Lung microvascular endothelial cell (primary cell): ENCODE measurements around the gene TACC2. TPM values are rescaled to one million over a fixed set of nuclear protein-coding genes. Genes with fewer than 3 reads are reported as not detected.

Experiments used
- DNase-seq, 2 donors: peaks; one replicate each; pipeline versions ENCODE4 v3.0.0 to v3.0.0-alpha.2; 2010; ENCODE audit warnings: low read depth in 2 of 2
- total RNA-seq: library from RNA; depleted of rRNA; stranded (reverse); fragments of >200 nt; gene quantifications from 2 replicates; pipeline ENCODE4 v1.2.1, GENCODE V29; 2014

Gene TACC2
- total RNA-seq, 1 donor from 2014 or later = 0.60 TPM

DNA sequence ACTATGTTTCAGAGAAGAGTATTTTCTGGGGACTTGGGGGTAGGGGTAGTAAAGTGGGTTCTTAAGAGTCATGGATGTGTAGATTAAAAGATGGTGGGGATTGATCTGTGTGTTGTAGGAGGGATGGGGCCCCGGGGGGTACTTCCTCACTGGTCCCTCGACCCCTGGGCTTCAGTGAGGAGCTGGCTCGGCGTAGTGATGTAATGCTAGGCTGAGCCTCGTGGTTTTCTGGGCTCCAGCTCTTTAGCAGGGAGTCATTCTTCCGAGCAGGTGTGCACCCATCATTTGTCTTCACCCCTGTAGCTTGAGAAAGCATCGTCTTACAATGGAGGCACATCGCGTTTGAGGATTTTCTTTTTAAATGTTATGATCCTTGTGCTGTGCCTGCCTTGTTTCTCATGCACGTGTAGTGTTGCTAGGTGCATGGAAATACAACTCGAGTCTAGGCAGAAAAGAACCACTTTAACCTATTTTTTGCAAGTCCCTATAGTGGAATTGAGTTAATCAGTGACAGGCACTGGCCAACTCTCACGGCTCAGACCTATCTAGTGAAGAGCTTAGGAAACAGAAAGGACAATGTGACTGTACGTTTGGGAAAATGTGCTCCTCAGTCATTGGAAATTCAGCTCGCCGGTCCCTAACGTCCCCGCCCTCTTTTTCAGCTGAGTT lies 176.0 kb downstream of the TACC2 start:
- no peak for DNase-seq

DNA sequence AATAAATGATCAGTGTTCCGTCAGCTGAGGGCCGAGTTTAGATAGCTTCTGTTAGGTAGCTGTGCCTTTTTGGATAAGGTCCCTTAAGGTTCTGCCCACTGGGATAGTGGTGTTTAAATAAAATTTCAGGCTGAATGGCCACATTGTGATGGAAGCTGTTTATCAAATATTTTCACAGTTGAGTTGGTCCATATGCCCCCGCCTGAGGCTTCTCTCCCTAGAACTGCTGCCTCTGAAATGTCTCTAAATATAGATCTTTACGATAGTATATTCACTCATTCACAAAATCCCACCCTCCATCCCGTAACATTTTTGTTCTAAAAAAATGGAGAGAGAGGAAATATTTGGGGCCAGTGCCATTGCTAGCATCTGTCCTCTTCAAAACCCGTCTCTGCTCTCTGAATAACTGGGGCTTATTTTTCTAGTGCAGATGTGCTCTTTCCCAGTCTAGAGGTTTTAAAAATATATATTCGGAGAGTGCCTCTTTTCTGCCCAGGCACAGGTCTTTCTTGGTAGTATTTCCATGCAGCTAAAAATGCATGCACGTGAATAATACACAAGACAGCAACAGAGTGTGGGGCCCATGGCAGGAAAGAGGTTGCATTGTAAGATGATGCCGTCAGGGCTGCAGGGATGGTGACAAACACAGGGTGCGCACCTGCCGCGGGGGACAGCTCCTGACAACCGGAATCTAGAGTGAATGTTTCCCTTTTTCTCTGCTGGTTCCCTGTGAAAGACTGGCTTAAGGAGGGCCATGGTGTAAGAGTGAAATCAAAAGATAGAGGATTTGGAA lies 176.7 kb downstream of the TACC2 start:
- no peak for DNase-seq

DNA sequence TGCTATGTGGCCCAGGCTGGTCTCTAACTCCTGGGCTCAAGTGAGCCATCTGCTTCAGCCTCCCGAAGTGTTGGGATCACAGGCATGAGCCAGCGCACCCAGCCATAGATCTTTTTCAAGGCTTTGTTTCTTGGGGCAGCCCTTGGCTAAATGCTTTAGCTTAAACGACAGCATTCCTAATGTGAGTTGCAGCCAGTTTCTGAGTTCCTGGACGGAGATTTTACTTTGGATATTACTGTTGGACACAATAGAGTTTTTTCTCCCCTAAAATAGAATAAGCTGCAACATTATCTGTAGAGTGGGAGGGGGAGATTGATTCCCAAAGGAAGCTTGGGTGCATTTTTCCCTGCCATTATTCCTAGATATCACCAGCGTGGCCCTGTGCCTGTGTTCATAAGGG lies 179.1 kb downstream of the TACC2 start:
- DNase-seq = no peak

DNA sequence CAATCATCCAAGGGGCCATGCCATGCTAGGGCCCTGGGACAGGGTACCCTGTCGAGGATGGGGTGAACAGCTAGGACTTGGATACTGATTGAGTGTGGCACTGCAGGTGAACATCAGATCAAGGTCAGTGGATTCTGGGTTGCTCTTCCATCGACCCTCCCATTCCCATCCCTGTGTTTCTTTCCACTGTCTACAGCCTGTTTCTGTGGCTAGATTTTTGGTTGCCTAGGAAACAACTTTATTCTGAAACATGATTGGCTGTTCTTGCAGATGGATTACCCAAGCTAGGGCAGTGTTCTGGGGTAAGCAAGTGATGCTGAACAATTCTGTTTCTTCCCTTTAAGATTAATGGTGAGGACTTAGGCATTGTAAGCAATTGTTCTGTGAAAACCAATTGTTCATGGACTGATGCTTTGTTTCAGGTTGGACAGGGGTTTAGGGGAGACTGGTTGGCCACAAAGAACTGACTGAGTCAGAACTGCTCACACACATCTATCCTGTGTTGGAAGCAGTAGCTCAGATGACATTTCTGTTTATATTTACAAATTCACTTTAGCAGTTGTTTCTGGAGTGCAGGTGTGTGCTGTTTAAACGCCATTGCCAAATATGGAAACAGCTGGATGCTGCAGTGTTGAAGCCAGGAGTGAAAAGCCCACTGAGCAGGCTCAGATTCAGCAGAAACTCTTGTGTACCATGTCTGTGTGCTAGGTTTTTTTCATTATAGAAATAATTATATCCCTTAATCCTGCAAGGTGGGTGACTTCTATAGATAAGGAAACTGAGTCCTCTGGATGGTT lies 179.8 kb downstream of the TACC2 start:
- peak in 1 of 2 donors; percentile 19 for DNase-seq

DNA sequence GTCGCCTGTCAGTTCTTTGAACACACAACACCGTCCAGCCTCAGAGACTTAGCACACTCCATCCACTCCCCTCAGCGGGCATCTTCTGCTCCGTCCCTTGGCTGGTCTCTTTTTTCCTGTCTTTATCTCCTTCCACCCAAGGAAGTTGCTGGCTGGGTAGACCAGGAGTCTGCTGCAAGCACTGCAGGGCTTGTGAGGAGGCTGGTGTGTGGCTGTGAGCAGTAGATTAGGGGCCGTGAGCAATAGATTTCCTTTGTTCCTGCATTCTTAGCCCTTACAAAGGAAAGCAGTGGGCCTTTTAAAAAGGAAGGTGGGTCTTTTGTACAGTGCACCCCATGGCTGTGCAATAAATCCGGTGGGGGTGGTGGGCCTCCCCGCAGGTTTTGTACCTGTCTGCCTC lies 181.8 kb downstream of the TACC2 start:
- no peak for DNase-seq

DNA sequence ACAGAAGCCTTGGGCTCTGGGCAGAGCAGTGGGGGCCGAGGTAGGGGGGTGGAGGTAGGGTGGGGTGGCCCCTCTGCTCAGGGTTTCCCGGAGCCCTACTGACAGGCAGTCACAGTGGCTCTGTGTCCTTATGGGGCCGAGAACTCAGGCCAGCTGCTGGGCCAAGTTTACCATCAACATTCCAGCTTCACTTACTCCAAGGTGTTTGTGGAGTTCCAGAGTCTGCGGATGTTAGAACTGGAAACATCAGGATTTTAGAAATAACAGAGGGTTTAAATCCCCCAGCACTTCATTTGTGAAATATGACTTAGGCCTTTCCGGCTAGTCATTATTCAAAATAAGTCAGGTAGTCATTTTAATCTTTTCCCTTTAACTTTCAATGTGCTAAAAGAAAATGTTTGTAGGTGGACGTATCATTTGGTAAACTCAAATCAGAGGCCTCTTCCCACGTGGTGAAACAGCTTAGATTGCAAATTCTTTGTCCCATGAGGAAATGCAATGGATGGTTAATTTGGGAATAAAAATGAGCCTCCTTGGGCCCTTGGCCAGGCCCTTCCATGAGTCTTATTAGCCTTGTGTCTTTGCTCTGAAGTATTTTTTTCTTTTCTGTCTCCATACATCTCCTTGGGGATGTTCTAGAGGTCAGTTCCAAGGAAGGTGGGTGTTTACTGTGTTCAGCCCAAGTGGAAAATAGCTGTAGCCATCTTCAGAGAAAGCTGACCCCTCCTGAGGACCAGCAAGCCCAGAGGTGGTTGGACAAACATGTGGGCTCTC lies 182.5 kb downstream of the TACC2 start:
- DNase-seq = no peak

DNA sequence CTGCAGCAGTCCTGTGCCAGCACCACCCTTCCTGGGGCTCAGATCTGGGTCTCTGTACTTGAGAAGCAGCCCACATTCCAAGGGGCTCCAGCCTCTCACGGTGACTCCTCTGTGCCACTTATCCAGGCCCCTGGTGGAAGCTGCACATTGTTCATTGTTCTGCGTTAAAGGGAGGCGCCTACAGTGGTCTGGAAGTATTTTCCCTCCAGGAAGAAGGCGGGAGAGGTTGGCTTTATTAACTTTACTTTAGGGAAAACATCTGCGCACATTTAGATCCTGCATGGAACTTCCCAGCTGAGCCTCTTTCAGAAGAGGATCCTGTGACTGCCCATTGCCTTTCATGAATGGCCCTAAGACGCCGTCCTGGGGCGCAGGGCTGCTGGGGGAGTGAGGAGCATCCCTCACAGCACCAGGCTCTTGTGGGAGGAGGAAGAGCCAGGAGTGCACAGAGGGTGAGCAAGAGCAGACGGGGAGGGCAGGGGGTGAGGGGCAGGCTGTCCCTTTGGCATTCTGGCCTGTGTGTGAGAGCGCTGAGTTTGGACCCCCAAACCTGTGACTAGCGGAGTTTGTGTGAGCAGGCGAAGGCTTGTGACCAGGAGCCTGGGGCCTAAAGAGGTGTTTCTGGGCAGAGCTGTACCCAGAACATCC lies 183.5 kb downstream of the TACC2 start:
- DNase-seq = peak in 1 of 2 donors; percentile 28

DNA sequence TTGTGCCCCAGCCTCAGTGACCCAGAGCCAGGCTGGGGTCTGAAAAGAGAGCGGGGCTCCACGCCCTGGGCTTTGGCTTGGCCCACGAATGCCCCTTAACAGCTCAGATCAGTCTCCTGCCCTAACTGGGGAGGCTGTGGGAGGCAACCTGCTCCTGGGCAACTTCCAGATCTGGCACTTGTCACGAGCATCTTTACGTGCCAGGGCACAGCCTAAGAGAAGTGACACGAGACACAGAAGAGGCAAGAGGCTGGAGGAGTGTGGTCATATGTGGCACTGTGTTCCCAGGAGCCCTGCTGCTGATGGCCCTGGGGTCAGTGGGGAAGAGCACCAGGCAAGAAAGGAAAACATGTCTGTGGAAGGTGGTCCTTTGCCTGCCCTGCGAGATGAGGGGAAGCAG lies 184.4 kb downstream of the TACC2 start:
- no peak for DNase-seq

DNA sequence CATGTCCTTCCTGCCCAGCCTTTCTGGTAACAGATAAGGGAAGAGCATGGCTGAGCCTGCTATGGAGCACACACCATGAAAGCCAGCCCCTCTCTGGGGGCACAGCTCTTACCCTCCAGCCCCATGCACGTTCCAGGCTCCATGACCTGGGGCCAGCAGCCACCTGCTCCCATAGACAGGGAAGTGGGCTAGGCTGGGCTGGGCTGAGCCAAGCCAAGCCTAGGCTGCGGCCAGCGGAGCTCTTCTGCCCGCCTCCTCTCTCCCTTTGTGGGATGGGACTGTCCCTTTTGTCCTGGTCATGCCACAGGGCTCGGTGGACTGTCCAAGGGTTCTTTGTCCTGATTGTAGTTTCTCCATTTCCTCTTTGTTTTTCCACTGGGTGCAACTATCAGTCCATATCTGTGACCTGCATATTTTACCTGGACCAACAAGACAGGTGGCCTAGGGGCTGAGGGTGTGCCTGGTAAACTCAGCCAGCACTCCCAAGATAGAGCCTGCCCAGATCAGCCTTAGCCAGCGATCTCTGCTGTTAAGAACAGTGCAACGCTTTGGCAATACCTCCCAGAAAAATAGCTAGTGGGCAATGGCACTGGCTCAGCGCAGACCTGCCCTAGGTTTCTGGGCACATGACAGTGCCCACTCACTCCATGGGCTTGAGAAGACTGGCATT lies 184.9 kb downstream of the TACC2 start:
- no peak for DNase-seq

DNA sequence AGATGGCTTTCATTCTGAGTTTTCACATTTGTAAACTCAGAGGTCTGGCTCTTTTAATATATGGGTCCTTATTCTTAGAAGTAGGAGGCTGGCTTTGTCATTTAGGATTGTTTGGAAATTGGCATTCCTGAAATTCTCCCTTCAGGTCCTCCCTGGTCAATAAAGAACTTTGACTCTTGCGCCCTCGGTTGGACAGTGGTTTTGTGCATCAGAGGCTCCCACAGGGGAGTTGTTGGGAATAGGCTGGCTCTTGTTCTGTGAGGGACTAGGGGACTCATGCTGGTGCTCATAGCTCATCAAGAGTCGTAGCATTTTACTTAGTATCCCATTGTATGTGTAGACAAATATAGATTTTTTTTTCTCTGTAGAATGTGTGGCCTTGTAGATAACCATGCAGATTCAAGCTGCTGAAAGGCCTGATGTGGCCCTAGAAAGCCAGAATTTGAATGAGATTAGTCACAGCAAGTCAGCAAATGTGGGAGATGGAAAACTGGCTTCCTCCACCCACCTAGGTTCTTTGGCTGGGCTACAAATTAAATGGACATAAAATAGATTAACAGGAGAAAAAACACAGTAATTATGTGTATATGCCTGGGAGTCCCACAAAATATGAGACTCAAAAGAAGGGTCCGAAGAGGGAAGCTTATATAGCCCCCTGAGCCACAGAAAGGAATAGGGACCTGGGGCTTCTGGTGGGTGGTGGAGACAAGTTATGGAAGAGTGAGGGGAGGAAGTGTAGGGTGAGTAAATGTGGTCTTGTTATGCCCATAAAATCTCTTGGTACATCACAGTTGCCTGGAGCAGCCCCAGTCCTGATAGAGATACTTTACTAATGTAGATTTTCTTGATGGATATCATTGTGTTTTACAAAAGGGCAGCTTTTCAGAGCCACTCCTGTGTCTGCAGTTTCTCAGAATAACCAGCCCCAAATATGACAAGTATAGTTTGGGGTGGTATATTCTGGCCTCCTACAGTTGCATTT lies 187.6 kb downstream of the TACC2 start:
- DNase-seq = no peak

DNA sequence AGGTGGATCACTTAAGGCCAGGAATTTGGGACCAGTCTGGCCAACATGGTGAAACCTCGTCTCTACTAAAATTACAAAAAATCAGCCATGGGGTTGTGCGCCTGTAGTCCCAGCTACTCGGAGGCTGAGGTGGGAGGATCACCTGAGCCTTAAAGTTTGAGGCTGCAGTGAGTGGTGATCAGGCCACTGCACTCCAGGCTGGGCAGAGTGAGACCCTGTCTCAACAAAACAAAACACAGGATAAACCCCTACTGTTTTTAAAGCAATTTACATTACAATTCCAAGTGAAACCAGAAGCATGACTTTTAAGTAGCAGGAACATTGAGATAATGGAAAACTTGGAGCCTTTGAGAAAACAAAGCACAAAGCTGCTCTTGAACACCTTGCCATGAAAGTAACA lies 189.7 kb downstream of the TACC2 start:
- no peak for DNase-seq

DNA sequence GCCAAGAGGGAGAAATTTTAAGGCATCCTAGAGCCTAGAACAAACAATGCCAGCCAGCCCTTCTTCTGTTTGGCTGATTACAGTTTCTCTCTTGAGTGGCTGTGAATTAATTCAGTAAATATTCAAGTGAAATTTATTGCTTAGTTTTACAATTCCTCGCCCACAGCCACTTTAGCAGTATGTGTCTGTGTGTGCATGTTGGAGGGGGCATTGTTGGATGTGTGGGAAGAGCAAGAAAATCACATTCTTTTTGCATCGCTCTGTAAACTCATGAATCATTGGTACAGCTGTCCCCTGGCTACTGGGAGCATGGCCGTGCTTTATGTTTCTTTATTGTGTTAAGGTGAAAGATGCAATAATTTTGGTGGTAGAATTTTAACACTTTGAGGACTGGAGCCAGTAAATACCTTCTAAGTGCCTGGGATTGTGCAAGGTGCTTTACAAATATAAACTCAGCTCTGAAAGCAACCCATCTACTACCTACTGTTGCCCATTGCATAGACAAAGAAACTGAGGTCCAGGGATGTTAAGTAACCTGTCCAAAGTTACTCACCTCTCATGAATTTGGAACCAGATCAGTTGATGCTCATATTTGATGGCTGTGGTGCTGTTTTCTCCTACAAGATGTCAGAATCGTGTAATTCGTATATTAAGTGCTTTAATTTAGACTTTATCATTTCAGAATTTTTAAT lies 192.2 kb downstream of the TACC2 start:
- peak in 1 of 2 donors; percentile 40 for DNase-seq

DNA sequence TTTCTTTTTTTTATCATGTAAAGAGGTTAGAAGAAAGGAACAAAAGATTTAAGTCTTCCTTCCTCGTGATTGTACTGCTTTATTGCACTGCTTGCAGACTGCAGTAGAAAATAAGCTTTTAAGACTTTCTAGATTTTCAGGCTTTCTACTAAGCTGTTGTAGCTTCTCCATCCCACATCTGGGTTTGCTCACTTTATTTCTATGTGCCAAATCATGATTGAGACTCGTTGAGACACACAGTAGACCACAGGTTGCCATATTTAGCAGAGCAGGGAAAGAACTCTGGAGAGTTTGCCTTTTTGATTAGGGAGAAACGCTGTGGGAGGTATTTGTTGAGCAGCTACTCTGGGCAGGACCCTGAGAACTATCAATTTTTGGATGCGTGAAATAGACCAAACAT lies 192.9 kb downstream of the TACC2 start:
- DNase-seq = no peak

DNA sequence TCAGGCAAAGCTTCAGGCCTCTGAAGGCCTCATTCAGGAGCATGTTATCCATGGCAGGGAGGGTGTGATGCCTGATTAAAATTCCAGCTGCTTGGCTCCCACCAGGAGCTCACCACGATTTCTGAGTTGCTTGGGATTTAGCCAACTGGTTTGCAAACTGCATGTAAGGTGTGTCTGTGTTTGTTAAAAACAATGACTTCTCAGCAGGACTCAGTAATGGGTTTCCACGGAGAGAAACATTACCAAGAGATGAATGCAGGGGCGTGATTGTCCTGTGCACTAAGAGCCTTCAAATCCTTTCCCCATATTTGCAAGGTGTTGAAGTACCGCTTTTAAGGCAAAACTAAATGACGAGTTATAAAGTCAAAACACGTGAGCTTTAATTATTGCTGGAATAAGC lies 193.3 kb downstream of the TACC2 start:
- DNase-seq = no peak

DNA sequence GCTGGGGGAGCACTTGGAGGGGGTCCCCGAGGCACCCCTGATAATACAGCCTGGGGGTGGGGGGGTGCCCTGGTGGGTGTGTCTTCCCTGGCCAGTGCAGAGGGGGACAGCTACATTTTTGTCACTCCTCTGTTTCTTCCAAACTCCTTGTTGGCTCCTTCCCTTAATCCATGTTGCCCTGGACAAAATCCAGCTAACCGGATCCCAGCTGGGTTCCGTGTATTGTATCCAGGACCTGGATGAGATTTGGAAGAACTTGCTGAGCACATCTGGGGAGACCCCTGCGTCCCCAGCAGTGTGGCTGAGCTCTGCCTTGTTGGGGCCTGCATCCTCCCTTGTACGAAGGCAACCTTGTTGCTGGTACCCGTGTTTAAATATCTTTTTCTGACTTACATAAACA lies 195.3 kb downstream of the TACC2 start:
- no peak for DNase-seq

DNA sequence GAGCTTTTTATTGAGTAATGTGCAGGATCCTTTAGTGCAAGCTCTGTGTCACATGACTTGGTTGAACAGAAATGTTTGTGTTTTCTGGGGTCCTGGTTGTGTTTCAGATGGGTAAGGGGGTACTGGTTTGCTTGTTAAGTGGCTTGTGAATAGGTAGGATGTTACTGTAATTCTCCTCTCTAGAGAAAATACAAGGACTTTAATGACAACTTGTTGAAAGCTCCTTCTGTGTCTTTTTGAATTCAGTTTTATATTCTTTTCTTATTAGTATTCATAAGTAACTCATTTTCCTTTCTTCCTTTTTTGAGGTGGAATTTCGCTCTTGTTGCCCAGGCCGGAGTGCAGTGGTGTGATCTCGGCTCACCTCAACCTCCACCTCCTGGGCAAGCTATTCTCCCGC lies 196.7 kb downstream of the TACC2 start:
- no peak for DNase-seq

DNA sequence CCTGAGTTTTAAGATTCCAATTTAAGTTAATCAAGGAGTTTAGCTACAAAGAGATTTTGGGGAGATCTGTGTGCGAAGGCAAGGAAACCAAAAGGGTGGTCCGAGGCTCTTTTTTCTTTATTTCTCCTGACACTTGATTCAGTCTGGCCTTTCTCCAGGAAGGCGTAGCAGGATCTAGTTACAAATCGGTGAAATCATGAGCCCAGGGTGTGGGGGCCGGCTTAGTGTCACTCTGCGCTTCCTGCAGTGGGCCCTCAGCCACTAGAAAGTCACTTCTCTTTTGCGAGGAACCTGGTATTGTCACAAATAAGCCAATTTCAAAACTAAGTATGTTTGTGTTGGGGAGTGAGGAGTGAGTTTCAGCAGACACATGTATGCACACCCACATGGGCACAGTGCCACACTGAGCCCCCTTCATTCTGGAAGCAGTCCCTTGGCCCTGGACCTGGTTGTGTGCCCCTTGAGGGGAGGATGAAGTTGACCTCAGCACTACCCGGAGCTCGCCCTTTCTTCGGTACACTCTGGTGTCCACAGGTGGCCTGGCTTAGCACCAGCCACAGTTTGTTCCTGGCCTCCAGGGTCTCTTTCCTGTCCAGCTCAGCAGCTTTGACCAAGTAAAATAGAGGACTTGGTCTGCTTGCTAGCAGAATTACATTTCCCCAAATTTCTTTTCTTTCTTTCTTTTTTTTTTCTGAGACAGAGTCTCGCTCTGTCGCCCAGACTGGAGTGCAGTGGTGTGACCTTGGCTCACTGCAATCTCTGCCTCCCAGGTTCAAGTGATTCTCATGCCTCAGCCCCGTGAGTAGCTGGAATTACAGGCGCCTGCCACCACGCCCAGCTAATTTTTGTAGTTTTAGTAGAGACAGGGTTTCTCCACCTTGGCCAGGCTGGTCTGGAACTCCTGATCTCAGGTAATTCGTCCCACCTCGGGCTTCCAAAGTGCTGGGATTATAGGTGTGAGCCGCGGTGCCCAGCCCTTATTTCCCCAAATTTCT lies 198.2 kb downstream of the TACC2 start:
- DNase-seq = no peak
